H1 (cell line): ENCODE measurements around the gene SPATA13. TPM values are rescaled to one million over a fixed set of nuclear protein-coding genes. Genes with fewer than 3 reads are reported as not detected.

Experiments used
- CTCF ChIA-PET: fragments of 300-600 bp; sonication (Branson Sonifier 250); formaldehyde crosslinking; loops from one replicate; lab custom pipeline; 2021; ENCODE audit not compliant: partially characterized antibody; lab: Charles Lee
- POLR2A ChIA-PET: fragments of 300-600 bp; sonication (Branson Sonifier 250); formaldehyde crosslinking; loops from one replicate; lab custom pipeline; 2021; ENCODE audit warnings: inconsistent platforms; ENCODE audit not compliant: partially characterized antibody; lab: Charles Lee
- DNase-seq, 2 experiments: peaks; one replicate each; pipeline versions ENCODE4 v3.0.0 to v3.0.0-alpha.2; 2010 to 2022; ENCODE audit warnings: low spot score in 2 of 2, low read depth in 1 of 2, mixed read lengths in 1 of 2
- FAIRE-seq: peaks from 2 replicates; lab custom pipeline; 2011; peaks lifted over from hg19 to GRCh38; lab: Jason Lieb, UNC
- H2AFZ ChIP-seq: 2 replicates; pipeline ENCODE4 v1.8.1; 2012; ENCODE audit warnings: low read length, inconsistent platforms
- H2AK5ac ChIP-seq: 2 replicates; pipeline ENCODE4 v1.6.1; 2013; ENCODE audit warnings: low read depth, low read length
- H2BK120ac ChIP-seq: replicated peaks from 2 replicates; pipeline ENCODE3; 2013; ENCODE audit warnings: low read depth, low read length, inconsistent platforms
- H2BK12ac ChIP-seq: 2 replicates; pipeline ENCODE4 v1.6.1; 2013; ENCODE audit warnings: low read depth, low read length
- H2BK15ac ChIP-seq: 2 replicates; pipeline ENCODE4 v1.6.1; 2013; ENCODE audit warnings: low read length
- H2BK20ac ChIP-seq: 2 replicates; pipeline ENCODE4 v1.6.1; 2013; ENCODE audit warnings: low read length
- H2BK5ac ChIP-seq: 2 replicates; pipeline ENCODE4 v1.6.1; 2013; ENCODE audit warnings: low read depth, low read length
- H3K14ac ChIP-seq: 2 replicates; pipeline ENCODE4 v1.6.1; 2013; ENCODE audit warnings: inconsistent platforms; ENCODE audit not compliant: insufficient read length
- H3K18ac ChIP-seq: 2 replicates; pipeline ENCODE4 v1.6.1; 2013; ENCODE audit warnings: low read length; ENCODE audit errors: extremely low read depth
- H3K23ac ChIP-seq: 2 replicates; pipeline ENCODE4 v1.6.1; 2013; ENCODE audit warnings: inconsistent platforms; ENCODE audit not compliant: insufficient read length
- H3K23me2 ChIP-seq: 2 replicates; pipeline ENCODE4 v1.6.1; 2013; ENCODE audit warnings: low read depth, low read length
- H3K27ac ChIP-seq: 2 replicates; pipeline ENCODE4 v1.6.1; 2011; ENCODE audit warnings: low read depth, low read length, inconsistent platforms
- H3K27me3 ChIP-seq, 4 experiments: replicated peaks in 1 of 4; 1 replicate in 1 of 4; 2 replicates in 3 of 4; pipeline versions ENCODE4 v1.6.1 to v1.8.1; 2011 to 2013; ENCODE audit warnings: low read length in 3 of 4, mild to moderate bottlenecking in 3 of 4, inconsistent platforms in 2 of 4, mixed read lengths in 2 of 4, moderate library complexity in 1 of 4; ENCODE audit not compliant: control insufficient read depth in 3 of 4, insufficient read depth in 3 of 4; ENCODE audit errors: extremely low read depth in 1 of 4
- H3K36me3 ChIP-seq, 4 experiments: 2 replicates each; pipeline versions ENCODE4 v1.6.1 to v1.8.1; 2011 to 2013; ENCODE audit warnings: mild to moderate bottlenecking in 4 of 4, low read length in 3 of 4, moderate library complexity in 2 of 4, control low read depth in 1 of 4, inconsistent platforms in 1 of 4; ENCODE audit not compliant: insufficient read depth in 4 of 4, control insufficient read depth in 2 of 4
- H3K4ac ChIP-seq: replicated peaks from 2 replicates; pipeline ENCODE3; 2013; ENCODE audit warnings: low read length, low read depth, mixed read lengths, inconsistent platforms; ENCODE audit not compliant: insufficient read length
- H3K4me1 ChIP-seq, 4 experiments: replicated peaks in 1 of 4; 1 replicate in 1 of 4; 2 replicates in 3 of 4; pipeline versions ENCODE4 v1.6.1 to v1.8.1; 2011 to 2013; ENCODE audit warnings: low read length in 3 of 4, inconsistent platforms in 2 of 4, mixed read lengths in 1 of 4; ENCODE audit not compliant: insufficient read depth in 4 of 4, control insufficient read depth in 3 of 4
- H3K4me2 ChIP-seq, 2 experiments: 2 replicates each; pipeline versions ENCODE4 v1.6.1 to v1.8.1; 2011 to 2013; ENCODE audit warnings: low read depth in 2 of 2, low read length in 2 of 2, control low read depth in 1 of 2, inconsistent platforms in 1 of 2, mild to moderate bottlenecking in 1 of 2; ENCODE audit not compliant: insufficient read depth in 1 of 2
- H3K4me3 ChIP-seq, 4 experiments: fragments of 200-600, 300-600 bp in 1 of 4; sonication (generic), shearing (Covaris generic), sonication (Bioruptor Twin) in 1 of 4; 2 replicates each; pipeline versions ENCODE4 v1.5.1 to v1.8.1; 2011 to 2016; ENCODE audit warnings: low read length in 4 of 4, low read depth in 3 of 4, control low read depth in 2 of 4, inconsistent platforms in 2 of 4, mild to moderate bottlenecking in 2 of 4, mixed read lengths in 1 of 4, moderate library complexity in 1 of 4; ENCODE audit not compliant: insufficient read depth in 2 of 4; ENCODE audit errors: extremely low read depth in 1 of 4
- H3K56ac ChIP-seq: replicated peaks from 2 replicates; pipeline ENCODE3; 2013; ENCODE audit warnings: low read depth, mild to moderate bottlenecking, mixed read lengths, low read length, inconsistent platforms; ENCODE audit not compliant: insufficient read length
- H3K79me1 ChIP-seq: 2 replicates; pipeline ENCODE4 v1.6.1; 2013; ENCODE audit warnings: low read depth, low read length, control low read depth
- H3K79me2 ChIP-seq, 2 experiments: 2 replicates each; pipeline versions ENCODE4 v1.6.1 to v1.8.1; 2012 to 2013; ENCODE audit warnings: low read length in 2 of 2, mild to moderate bottlenecking in 2 of 2, inconsistent platforms in 1 of 2; ENCODE audit not compliant: insufficient read depth in 2 of 2, control insufficient read depth in 1 of 2
- H3K9ac ChIP-seq, 4 experiments: replicated peaks in 1 of 4; 1 replicate in 1 of 4; 2 replicates in 3 of 4; pipeline versions ENCODE4 v1.6.1 to v1.8.1; 2011 to 2013; ENCODE audit warnings: low read depth in 3 of 4, low read length in 3 of 4, control low read depth in 2 of 4, mild to moderate bottlenecking in 2 of 4, moderate library complexity in 2 of 4, inconsistent platforms in 1 of 4; ENCODE audit errors: extremely low read depth in 1 of 4
- H3K9me3 ChIP-seq, 2 experiments: 2 replicates each; pipeline versions ENCODE4 v1.6.1 to v1.8.1; 2012 to 2013; ENCODE audit warnings: mild to moderate bottlenecking in 2 of 2, moderate library complexity in 2 of 2, control low read depth in 1 of 2, inconsistent platforms in 1 of 2, low read depth in 1 of 2, low read length in 1 of 2, mixed read lengths in 1 of 2; ENCODE audit not compliant: insufficient read depth in 2 of 2
- H4K20me1 ChIP-seq, 2 experiments: replicated peaks in 1 of 2; 2 replicates each; pipeline versions ENCODE3 to v1.8.1; 2011 to 2013; ENCODE audit warnings: inconsistent platforms in 2 of 2, low read length in 2 of 2, mild to moderate bottlenecking in 1 of 2; ENCODE audit not compliant: insufficient read depth in 2 of 2, control insufficient read depth in 1 of 2
- H4K5ac ChIP-seq: 2 replicates; pipeline ENCODE4 v1.6.1; 2013; ENCODE audit warnings: low read length, low read depth, mixed read lengths, inconsistent platforms; ENCODE audit not compliant: insufficient read length
- H4K8ac ChIP-seq: 2 replicates; pipeline ENCODE4 v1.8.0; 2013; ENCODE audit warnings: mild to moderate bottlenecking, moderate library complexity, low read length, inconsistent platforms; ENCODE audit not compliant: insufficient read depth; ENCODE audit errors: extremely low read depth
- H4K91ac ChIP-seq: replicated peaks from 2 replicates; pipeline ENCODE3; 2013; ENCODE audit warnings: low read length, mixed read lengths, inconsistent platforms; ENCODE audit not compliant: insufficient read length
- BACH1 ChIP-seq: IDR thresholded peaks from 2 replicates; pipeline ENCODE4 v1.6.1; 2012; ENCODE audit warnings: low read length, improper control_type of control experiment
- CBX8 ChIP-seq: fragments of 300-800, 300-1000 bp; sonication (generic); IDR thresholded peaks from 2 replicates; pipeline ENCODE4 v1.7.1; 2016; ENCODE audit warnings: low read depth, low read length, borderline replicate concordance
- CEBPB ChIP-seq: IDR thresholded peaks from 2 replicates; pipeline ENCODE4 v1.6.1; 2012; ENCODE audit warnings: low read depth, low read length
- GTF2F1 ChIP-seq: IDR thresholded peaks from 2 replicates; pipeline ENCODE4 v1.6.1; 2012; ENCODE audit warnings: low read depth, low read length, improper control_type of control experiment, borderline replicate concordance
- KDM1A ChIP-seq: fragments of 200-600, 300-600 bp; sonication (generic); IDR thresholded peaks from 2 replicates; pipeline ENCODE4 v1.7.1; 2016; ENCODE audit warnings: mild to moderate bottlenecking, low read length, borderline replicate concordance
- POU5F1 ChIP-seq: IDR thresholded peaks from 2 replicates; pipeline ENCODE4 v1.6.1; 2011; ENCODE audit warnings: low read depth, mild to moderate bottlenecking, low read length, moderate library complexity
- RAD21 ChIP-seq, 2 experiments: IDR thresholded peaks in 1 of 2; conservative IDR thresholded peaks in 1 of 2; 2 replicates each; pipeline ENCODE4 v1.6.1; 2011; ENCODE audit warnings: low read depth in 2 of 2, low read length in 2 of 2, improper control_type of control experiment in 1 of 2, inconsistent platforms in 1 of 2, mild to moderate bottlenecking in 1 of 2, moderate library complexity in 1 of 2
- RXRA ChIP-seq: IDR thresholded peaks from 2 replicates; pipeline ENCODE4 v1.6.1; 2011; ENCODE audit warnings: low read depth, mild to moderate bottlenecking, low read length, moderate library complexity; ENCODE audit not compliant: insufficient read depth
- SP1 ChIP-seq: IDR thresholded peaks from 2 replicates; pipeline ENCODE4 v1.6.1; 2011; ENCODE audit warnings: low read depth, low read length
- SP2 ChIP-seq: IDR thresholded peaks from 2 replicates; pipeline ENCODE4 v1.6.1; 2012; ENCODE audit warnings: mild to moderate bottlenecking, low read length, inconsistent platforms
- SP4 ChIP-seq: IDR thresholded peaks from 2 replicates; pipeline ENCODE4 v1.6.1; 2012; ENCODE audit warnings: low read length, inconsistent platforms
- SUZ12 ChIP-seq: fragments of 200-600 bp; sonication (generic); IDR thresholded peaks from 2 replicates; pipeline ENCODE4 v1.6.1; 2012; ENCODE audit warnings: mild to moderate bottlenecking, inconsistent platforms, low read length, moderate library complexity, mixed read lengths
- TAF1 ChIP-seq: IDR thresholded peaks from 2 replicates; pipeline ENCODE4 v1.6.1; 2011; ENCODE audit warnings: mild to moderate bottlenecking, low read depth, low read length
- WGBS, 2 experiments: shearing (Covaris generic) in 1 of 2; methylation state at CpG; one replicate each; pipeline versions ENCODE4 v1.1.6 to v1.1.7; 2013 to 2015; ENCODE audit warnings: low lambda C conversion rate in 2 of 2, mixed read lengths in 2 of 2, inconsistent platforms in 1 of 2, low coverage in 1 of 2, missing lambda C conversion rate in 1 of 2; ENCODE audit not compliant: insufficient replicate concordance in 2 of 2, insufficient coverage in 1 of 2, insufficient read length in 1 of 2; ENCODE audit errors: extremely low coverage in 1 of 2, missing lambda C conversion rate in 1 of 2; 5-methylcytosine and 5-hydroxymethylcytosine counted together
- polyA plus RNA-seq, 7 experiments: library from polyadenylated mRNA; depleted of rRNA in 3 of 7; stranded (reverse) in 5 of 7; unstranded in 2 of 7; fragments of >200 nt in 5 of 7; fragments of 200-250 nt in 2 of 7; gene quantifications; 1 replicate in 5 of 7; 2 replicates in 1 of 7; 4 replicates in 1 of 7; pipeline versions ENCODE4 v1.2.1 to v1.2.3, GENCODE V29; 2011 to 2013; ENCODE audit warnings: missing spikeins in 2 of 7, mixed read lengths in 2 of 7
- total RNA-seq: library from RNA; stranded (reverse); fragmentation: NEBNext Ultra II Directional; extraction: Animal tissue kit (Norgen Biotek cat#: 25700); gene quantifications from 2 replicates; pipeline ENCODE4 v1.2.1, GENCODE V29; 2021
- TF ChIP-seq, protein P1 (sequence below): IDR thresholded peaks from 2 replicates; pipeline ENCODE4 v1.6.1; 2012; ENCODE audit warnings: inconsistent platforms
- TF ChIP-seq, protein P2 (sequence below): IDR thresholded peaks from 2 replicates; pipeline ENCODE4 v1.6.1; 2012; ENCODE audit warnings: inconsistent platforms

The SPATA13 gene
- total and polyA plus RNA-seq, 2 of the 8 experiments (the other 6 are each of a cell fraction or from before 2014, with no cell fraction given), result 12.6 to 30.9 TPM

DNA sequence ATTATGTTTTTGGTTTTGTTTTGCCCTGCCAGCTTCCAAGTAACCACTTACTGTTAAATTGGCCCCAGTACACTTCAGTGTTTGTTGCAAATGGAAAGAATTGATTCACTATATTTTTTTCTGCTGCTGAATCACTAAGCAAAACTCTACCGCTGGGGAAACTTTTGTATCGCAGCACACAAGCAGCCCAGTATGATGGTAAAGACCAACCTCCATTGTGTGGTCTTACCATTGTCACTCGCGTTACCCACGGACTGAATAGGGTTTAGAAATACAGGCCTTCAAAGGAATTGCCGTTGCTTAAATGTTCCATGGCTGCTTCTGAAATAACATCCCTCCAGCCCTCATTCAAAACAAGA lies 7.9 kb downstream of the SPATA13 start:
- CTCF ChIA-PET, result no interaction called here
- Histone ChIP-seq H3K4ac (no peak overlapping the region), H3K56ac (no peak overlapping the region), H3K79me2 (peaks cover 11 to 90% of the 10 kb centered on the region in 2 experiments; a peak in 3 of 4 replicates), H2BK120ac (no peak overlapping the region), H2BK20ac (no peak overlapping the region), H3K4me2 (no peak overlapping the region), H3K23ac (no peak overlapping the region), H4K8ac (no peak overlapping the region), H3K9ac (no peak overlapping the region), H3K9me3 (no peaks in the 10 kb centered on the region), H4K5ac (no peak overlapping the region), H4K91ac (no peak overlapping the region), H3K18ac (no peak overlapping the region), H2BK12ac (no peak overlapping the region), H2AK5ac (no peak overlapping the region), H2AFZ (no peak overlapping the region), H3K4me1 (peaks cover 0 to 3% (median 0%) of the 10 kb centered on the region in 4 experiments; a peak in 3 of 7 replicates), H3K27me3 (peaks cover 0 to 2% (median 0%) of the 10 kb centered on the region in 4 experiments; a peak in 1 of 7 replicates), H3K36me3 (peaks cover 0 to 8% (median 6%) of the 10 kb centered on the region in 4 experiments; a peak in 4 of 8 replicates), H2BK15ac (no peak overlapping the region), H3K14ac (no peak overlapping the region), H3K27ac (no peak overlapping the region), H3K23me2 (no peaks in the 10 kb centered on the region), H3K4me3 (no peak overlapping the region), H2BK5ac (no peak overlapping the region), H3K79me1 (peaks cover 27% of the 10 kb centered on the region), H4K20me1 (peaks cover 8 to 22% of the 10 kb centered on the region in 2 experiments)
- WGBS, 2 experiments, result 82% methylated on average over 6 of the region's 6 CpGs; no CpG with 5 or more reads in 1 of the 2 experiments
- POLR2A ChIA-PET, result no interaction called here
- no peak for DNase-seq
- no peak for FAIRE-seq
- no peak for TF ChIP-seq CBX8
- no peak for TF ChIP-seq SP4
- TF ChIP-seq GTF2F1, result no peak
- TF ChIP-seq BACH1, result no peak
- TF ChIP-seq, protein P1, sequence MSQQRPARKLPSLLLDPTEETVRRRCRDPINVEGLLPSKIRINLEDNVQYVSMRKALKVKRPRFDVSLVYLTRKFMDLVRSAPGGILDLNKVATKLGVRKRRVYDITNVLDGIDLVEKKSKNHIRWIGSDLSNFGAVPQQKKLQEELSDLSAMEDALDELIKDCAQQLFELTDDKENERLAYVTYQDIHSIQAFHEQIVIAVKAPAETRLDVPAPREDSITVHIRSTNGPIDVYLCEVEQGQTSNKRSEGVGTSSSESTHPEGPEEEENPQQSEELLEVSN, result no peak
- no peak for TF ChIP-seq SP1
- no peak for TF ChIP-seq POU5F1
- TF ChIP-seq RXRA, result no peak
- no peak for TF ChIP-seq KDM1A
- no peak for TF ChIP-seq RAD21 (IDR thresholded peaks at IDR 0.05 in 1 of 2, conservative IDR thresholded peaks at IDR 0.05 in 1 of 2; ENCODE audit: low read depth in 2 of 2, low read length in 2 of 2)
- no peak for TF ChIP-seq CEBPB
- TF ChIP-seq, protein P2, sequence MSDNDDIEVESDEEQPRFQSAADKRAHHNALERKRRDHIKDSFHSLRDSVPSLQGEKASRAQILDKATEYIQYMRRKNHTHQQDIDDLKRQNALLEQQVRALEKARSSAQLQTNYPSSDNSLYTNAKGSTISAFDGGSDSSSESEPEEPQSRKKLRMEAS, result no peak
- TF ChIP-seq TAF1, result no peak
- no peak for TF ChIP-seq SUZ12
- no peak for TF ChIP-seq SP2
